Smooth muscle cell (in vitro differentiated cells): ENCODE results near the gene SPRN. TPM values are rescaled to one million over a fixed set of nuclear protein-coding genes. Genes with fewer than 3 reads are reported as not detected.

Experiments
- DNase-seq: peaks from one replicate; lab custom pipeline; 2025; ENCODE audit not compliant: unreplicated experiment; lab: John Stamatoyannopoulos, UW
- H2AFZ ChIP-seq: fragments of 200-600 bp; sonication (generic); 2 replicates; pipeline ENCODE4 v1.6.0; 2016; ENCODE audit warnings: antibody characterized with exemption, low read depth, mild to moderate bottlenecking
- H3F3A ChIP-seq: fragments of 200-600 bp; sonication (generic); 2 replicates; pipeline ENCODE4 v1.6.0; 2017; ENCODE audit warnings: antibody characterized with exemption, low read depth
- H3K27ac ChIP-seq: fragments of 200-600 bp; sonication (generic); 2 replicates; pipeline ENCODE4 v1.5.1; 2016; ENCODE audit warnings: low read depth, mild to moderate bottlenecking
- H3K27me3 ChIP-seq: fragments of 200-600 bp; sonication (generic); 2 replicates; pipeline ENCODE4 v1.6.1; 2016; ENCODE audit warnings: low read depth, mild to moderate bottlenecking
- H3K36me3 ChIP-seq: fragments of 200-600 bp; sonication (generic); 2 replicates; pipeline ENCODE4 v1.5.1; 2016; ENCODE audit warnings: low read depth
- H3K4me1 ChIP-seq: fragments of 200-600 bp; sonication (generic); 2 replicates; pipeline ENCODE4 v1.5.1; 2016; ENCODE audit warnings: low read depth
- H3K4me2 ChIP-seq: fragments of 200-600 bp; sonication (generic); 2 replicates; pipeline ENCODE4 v1.6.0; 2016; ENCODE audit warnings: mild to moderate bottlenecking
- H3K4me3 ChIP-seq: fragments of 200-600 bp; sonication (generic); 2 replicates; pipeline ENCODE4 v1.5.1; 2016; ENCODE audit warnings: mild to moderate bottlenecking
- H3K79me2 ChIP-seq: fragments of 200-600 bp; sonication (generic); 2 replicates; pipeline ENCODE4 v1.6.0; 2016; ENCODE audit warnings: low read depth, mild to moderate bottlenecking
- H3K9ac ChIP-seq: fragments of 200-600 bp; sonication (generic); 2 replicates; pipeline ENCODE4 v1.6.0; 2016; ENCODE audit warnings: low read depth
- H3K9me3 ChIP-seq: fragments of 200-600 bp; sonication (generic); replicated peaks from 2 replicates; pipeline ENCODE4 v1.5.1; 2016; ENCODE audit warnings: low read depth
- H4K20me1 ChIP-seq: fragments of 200-600 bp; sonication (generic); 2 replicates; pipeline ENCODE4 v1.6.0; 2016; ENCODE audit warnings: low read depth
- WGBS: methylation state at CpG from one replicate; pipeline ENCODE4 v1.1.7; 2016; ENCODE audit warnings: low lambda C conversion rate; 5-methylcytosine and 5-hydroxymethylcytosine counted together
- polyA plus RNA-seq: library from polyadenylated mRNA; unstranded; fragments of >200 nt; fragmentation: Nextera tagmentation; extraction: Ambion mirVana; gene quantifications from 2 replicates; pipeline ENCODE4 v1.2.1, GENCODE V29; 2016
- total RNA-seq: library from RNA; depleted of rRNA; stranded (reverse); fragments of >200 nt; gene quantifications from 2 replicates; pipeline ENCODE4 v1.2.3, GENCODE V29; 2014
- TF ChIP-seq, protein P1 (sequence below): fragments of 200-600 bp; sonication (generic); IDR thresholded peaks from 2 replicates; pipeline ENCODE4 v1.5.1; 2017; ENCODE audit warnings: borderline replicate concordance, mild to moderate bottlenecking, antibody characterized with exemption; ENCODE audit not compliant: insufficient read depth, poor library complexity, severe bottlenecking

SPRN gene
- total and polyA plus RNA-seq, 2 experiments from 2014 or later = 0.13 to 1.00 TPM

DNA sequence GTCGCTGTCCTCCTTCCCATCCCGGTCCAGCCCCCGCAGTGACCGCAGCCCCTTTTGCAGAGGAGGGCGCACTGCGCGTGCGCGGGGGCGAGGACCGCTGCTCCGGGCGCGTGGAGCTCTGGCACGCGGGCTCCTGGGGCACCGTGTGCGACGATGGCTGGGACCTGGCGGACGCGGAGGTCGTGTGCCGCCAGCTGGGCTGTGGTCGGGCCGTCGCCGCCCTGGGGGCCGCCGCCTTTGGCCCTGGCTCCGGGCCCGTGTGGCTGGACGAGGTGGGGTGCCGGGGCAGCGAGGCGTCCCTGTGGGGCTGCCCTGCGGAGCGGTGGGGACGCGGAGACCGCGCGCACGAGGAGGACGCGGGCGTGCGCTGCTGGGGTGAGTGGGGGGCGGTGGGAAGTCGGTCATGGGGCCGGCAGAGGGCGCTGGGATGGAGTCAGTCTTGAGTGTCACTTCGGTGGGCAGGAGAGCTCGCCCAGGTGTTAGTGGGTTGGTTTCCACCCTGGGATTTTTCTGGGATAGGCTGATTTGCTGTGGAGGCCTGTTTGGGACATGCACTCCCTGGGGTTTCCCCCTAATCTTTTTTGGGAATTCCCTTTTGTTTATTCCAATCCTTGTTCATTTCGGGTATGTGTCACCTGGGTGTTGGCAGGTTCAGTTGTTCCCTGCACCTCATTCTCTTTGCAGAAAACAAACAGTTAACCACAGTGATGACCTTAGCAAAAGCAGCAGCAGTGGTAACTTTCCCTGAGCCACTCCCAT, 40.9 kb upstream of the SPRN start:
- Histone ChIP-seq H3K4me1 (no peaks in the 10 kb centered on the region), H3K79me2 (no peaks in the 10 kb centered on the region), H3K27me3 (no peaks in the 10 kb centered on the region), H4K20me1 (no peaks in the 10 kb centered on the region), H3K4me2 (no peak overlapping the region), H2AFZ (no peak overlapping the region), H3K9me3 (peaks cover 21% of the 10 kb centered on the region), H3K9ac (no peak overlapping the region), H3F3A (no peaks in the 10 kb centered on the region), H3K27ac (no peak overlapping the region), H3K36me3 (no peaks in the 10 kb centered on the region), H3K4me3 (no peak overlapping the region)
- WGBS = 92% methylated on average over 27 of the region's 55 CpGs
- no peak for DNase-seq
- TF ChIP-seq, protein P1, sequence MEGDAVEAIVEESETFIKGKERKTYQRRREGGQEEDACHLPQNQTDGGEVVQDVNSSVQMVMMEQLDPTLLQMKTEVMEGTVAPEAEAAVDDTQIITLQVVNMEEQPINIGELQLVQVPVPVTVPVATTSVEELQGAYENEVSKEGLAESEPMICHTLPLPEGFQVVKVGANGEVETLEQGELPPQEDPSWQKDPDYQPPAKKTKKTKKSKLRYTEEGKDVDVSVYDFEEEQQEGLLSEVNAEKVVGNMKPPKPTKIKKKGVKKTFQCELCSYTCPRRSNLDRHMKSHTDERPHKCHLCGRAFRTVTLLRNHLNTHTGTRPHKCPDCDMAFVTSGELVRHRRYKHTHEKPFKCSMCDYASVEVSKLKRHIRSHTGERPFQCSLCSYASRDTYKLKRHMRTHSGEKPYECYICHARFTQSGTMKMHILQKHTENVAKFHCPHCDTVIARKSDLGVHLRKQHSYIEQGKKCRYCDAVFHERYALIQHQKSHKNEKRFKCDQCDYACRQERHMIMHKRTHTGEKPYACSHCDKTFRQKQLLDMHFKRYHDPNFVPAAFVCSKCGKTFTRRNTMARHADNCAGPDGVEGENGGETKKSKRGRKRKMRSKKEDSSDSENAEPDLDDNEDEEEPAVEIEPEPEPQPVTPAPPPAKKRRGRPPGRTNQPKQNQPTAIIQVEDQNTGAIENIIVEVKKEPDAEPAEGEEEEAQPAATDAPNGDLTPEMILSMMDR = no peak

DNA sequence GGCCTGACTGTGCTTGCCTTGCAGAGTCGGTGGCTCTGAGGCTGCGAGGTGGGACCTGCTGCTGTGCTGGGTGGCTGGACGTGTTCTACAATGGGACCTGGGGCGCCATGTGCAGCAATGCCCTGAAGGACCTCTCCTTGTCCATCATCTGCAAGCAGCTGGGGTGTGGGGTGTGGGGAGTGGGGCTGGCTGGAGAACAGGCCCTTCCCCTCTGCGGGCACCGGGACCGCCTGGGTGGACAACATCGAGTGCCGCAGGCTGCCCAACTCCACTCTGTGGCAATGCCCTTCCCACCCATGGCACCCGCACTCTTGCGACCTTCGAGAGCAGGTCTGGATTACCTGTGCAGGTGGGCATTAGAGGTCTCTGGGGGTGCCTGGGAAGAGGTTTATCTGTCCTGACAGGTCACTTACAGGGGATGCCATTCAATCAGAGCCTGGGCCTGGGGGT, 40.2 kb upstream of the SPRN start:
- Histone ChIP-seq H4K20me1 (no peaks in the 10 kb centered on the region), H3K4me3 (no peak overlapping the region), H3F3A (no peaks in the 10 kb centered on the region), H3K9ac (no peak overlapping the region), H3K79me2 (no peaks in the 10 kb centered on the region), H3K36me3 (no peaks in the 10 kb centered on the region), H3K27me3 (no peaks in the 10 kb centered on the region), H3K27ac (no peak overlapping the region), H3K4me2 (no peak overlapping the region), H3K9me3 (peaks cover 13% of the 10 kb centered on the region), H3K4me1 (no peaks in the 10 kb centered on the region), H2AFZ (no peak overlapping the region)
- TF ChIP-seq, protein P1 = no peak
- DNase-seq = no peak
- WGBS = 90% methylated on average over 12 of the region's 12 CpGs

DNA sequence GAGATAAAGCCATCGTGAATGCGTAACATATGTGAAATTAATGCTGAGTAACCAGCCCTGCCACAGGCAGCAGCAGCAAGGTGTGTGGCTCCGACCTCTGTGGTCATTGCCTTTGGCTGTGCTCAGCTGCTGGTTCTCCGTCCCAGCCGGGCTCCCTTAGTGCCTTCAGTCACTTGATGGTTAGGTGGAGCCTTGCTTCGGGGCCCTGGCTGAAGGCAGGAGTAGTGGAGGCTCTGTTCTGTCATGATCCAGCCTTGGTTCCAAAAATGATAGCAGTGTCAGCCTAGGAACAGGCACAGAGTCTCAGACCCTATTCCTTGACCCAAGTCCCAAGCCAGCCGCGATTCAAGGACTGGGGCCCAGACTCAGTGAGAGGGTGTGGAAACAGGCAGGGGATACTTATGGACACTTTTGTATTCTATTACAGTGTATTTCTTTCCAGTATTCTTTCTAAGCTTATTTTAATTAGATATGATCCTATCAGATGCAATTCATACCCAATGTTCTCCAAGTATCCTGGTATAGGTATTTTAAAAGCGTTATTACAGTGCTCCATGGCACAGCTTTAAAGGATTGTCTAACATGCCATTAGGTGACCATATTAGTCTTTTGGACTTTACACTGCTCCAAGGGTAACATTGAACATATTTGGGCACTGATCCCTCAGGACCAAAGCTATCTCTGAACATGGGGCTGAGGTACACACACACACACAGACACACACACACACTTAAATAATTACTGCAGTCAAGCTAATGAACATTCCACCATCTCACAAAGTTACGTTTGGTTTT, 38.3 kb upstream of the SPRN start:
- no peaks in the 10 kb centered on the region for H3K79me2 ChIP-seq
- WGBS = 84% methylated on average over 10 of the region's 10 CpGs
- H3K4me1 ChIP-seq = no peaks in the 10 kb centered on the region
- H4K20me1 ChIP-seq = no peaks in the 10 kb centered on the region
- no peaks in the 10 kb centered on the region for H3F3A ChIP-seq
- no peaks in the 10 kb centered on the region for H3K36me3 ChIP-seq
- H3K4me3 ChIP-seq = no peak overlapping the region
- H2AFZ ChIP-seq = no peak overlapping the region
- H3K27me3 ChIP-seq = no peaks in the 10 kb centered on the region
- H3K9ac ChIP-seq = no peak overlapping the region
- H3K4me2 ChIP-seq = no peak overlapping the region
- no peak for DNase-seq
- H3K27ac ChIP-seq = no peak overlapping the region
- TF ChIP-seq, protein P1 = no peak
- H3K9me3 ChIP-seq = peaks cover 9% of the 10 kb centered on the region
